HG03196 (cell line): Measurements from ENCODE around the gene PLXNA2.

Experiments used
- ATAC-seq: cut with Tn5 transposase; IDR thresholded peaks from one replicate; pipeline ENCODE4 v1.9.1; 2021; ENCODE audit not compliant: unreplicated experiment

Gene PLXNA2

DNA sequence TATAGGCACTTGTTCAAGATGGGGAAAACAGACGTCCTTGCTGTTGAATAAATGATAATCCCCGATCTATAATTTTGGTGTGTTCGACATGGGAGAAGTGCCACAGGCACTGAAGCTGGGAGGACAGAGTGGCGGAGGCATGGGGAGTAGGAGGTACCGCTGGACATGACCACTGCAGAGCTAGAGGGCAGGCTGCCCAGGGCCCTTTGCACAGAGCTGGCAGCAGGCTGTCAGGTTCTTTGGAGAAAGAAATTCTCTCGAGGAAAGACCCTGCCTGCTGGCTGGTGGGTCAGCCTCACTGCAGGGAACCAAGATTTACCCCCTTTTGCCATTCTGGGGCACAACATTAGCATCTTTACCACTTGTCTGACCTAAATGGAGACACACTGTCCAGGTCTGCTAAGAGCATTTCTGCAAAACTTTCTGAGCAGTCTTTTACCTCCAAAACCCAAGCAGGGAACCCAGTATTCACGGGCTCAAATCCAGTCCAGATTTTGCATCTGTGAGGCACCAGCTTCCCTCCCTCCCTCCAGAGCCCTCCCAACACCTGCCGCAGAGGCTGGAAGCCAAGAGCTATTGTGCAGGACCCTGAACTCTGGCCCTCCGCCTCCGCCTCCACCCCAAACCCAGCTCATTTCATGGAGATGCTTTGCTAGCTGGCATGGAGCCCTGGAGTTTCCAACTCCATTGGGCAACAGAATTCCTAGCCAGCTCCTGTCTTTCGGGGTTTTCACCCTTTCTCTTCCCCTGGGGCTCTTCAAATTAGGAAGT lies 142.3 kb downstream of the PLXNA2 start:
- ATAC-seq = no peak

DNA sequence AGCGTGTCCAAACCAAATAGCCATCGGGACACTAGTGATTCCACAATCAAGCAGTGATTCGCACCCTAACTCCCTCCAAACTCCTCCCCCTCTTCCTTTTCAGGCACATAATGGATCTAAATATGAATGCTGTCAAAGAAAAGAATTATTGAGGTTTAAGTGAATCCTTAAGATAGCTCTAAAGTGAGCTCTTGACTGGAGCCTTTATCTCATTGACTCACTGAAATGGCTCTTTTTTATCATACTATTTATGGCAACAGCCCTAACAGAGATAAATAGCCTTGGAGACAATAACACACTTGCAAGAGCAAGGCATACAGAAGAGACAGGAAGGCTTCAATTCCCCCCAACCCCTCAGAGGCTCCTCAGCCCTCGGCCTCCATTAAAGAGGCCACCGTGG lies 143.3 kb downstream of the PLXNA2 start:
- no peak for ATAC-seq

DNA sequence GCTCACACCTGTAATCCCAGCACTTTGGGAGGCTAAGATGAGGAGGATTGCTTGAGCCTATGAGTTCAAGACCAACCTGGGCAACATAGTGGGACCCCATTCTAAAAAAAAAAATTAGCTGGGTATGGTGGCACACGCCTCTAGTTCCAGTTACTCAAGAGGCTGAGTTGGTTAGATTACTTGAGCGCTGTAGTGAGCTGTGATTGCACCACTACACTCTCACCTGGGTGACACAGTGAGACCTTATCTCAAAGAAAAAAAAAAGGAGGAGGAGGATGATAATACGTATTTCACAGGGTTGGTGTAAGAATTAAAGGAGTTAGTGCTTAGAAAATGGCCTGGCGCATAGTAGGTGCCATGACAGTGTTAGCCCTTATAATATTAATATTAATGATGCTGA lies 144.1 kb downstream of the PLXNA2 start:
- ATAC-seq = no peak

DNA sequence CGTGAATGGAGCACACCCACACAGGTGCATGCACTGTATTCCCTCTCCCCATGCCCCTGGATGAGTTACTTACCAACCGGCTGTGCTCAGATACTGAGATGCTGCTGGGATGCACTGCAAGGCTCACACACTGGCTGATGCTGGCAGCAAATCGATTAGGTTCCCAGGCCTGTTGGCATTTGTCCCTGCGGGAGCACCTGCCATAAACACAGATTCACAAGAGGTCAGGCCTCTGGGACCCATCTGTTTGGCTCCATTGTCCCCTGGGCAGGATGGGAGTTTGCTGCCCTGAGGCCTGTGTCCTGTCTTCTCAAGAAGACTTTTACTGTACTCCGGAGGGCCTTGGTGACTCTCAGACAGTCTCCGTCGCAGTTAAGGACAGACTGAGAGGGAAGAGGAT lies 145.4 kb downstream of the PLXNA2 start:
- ATAC-seq = no peak

DNA sequence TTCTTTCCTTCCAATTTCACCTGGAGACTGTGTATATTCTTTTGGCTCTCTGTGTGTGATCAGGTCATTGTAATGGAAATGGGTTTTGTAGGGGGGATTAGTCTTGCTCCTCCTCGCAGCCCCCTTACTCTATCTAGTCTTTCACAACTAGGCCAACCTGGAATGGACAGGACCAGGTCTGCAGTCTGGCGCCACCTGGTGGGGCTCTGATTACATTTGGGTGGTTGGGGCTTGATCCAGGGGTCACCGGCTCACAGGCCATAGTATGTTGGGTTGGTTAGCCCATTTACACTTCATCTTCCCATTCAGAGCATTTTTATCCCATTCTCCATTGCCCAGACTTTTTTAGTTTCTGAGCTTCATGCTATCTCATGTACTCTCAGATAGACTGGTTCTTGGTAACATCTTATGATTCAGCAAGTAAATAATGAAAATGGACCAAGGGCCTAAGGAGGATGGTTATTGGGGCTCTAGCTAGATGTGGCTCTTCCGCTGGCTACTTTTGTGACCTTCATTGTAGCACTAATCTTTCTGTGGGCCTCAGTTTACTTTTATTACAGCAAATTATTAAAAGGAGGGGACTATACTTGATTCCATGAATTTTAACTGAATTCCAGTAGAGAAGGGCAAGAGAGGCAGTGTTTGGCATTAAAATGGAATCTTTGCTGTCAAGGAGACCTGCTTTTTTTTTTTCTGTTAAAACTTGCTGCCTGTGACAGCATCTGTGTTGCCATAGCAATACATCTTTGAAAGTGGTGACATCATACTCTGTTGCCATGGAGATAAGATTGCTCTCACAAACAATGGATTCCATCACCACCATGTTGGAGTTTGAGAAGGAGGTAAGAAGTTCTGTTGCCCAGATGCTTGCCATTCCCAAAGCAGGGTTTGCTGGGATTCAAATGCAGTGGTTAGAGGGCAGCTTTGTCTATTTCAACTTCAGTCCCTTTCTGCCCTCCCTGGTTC lies 150.1 kb downstream of the PLXNA2 start:
- no peak for ATAC-seq

DNA sequence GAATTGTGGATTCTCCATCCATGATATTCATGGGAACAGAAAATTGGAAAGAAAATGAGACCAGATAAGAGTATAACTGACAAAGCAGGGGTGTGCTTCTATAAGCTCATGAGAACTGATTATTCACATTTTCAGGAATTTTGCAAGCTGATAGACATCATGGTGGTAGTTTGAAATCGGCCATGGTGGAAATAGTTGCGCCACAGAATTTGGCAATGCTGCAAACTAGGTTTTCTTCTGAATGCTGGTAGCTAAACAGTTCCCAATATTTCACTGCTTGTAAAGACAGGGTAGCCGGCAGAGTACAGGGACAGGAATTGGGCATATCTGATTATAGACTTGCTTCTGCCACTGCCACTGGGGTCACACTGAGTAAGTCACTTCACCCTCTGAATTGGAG lies 151.1 kb downstream of the PLXNA2 start:
- no peak for ATAC-seq

DNA sequence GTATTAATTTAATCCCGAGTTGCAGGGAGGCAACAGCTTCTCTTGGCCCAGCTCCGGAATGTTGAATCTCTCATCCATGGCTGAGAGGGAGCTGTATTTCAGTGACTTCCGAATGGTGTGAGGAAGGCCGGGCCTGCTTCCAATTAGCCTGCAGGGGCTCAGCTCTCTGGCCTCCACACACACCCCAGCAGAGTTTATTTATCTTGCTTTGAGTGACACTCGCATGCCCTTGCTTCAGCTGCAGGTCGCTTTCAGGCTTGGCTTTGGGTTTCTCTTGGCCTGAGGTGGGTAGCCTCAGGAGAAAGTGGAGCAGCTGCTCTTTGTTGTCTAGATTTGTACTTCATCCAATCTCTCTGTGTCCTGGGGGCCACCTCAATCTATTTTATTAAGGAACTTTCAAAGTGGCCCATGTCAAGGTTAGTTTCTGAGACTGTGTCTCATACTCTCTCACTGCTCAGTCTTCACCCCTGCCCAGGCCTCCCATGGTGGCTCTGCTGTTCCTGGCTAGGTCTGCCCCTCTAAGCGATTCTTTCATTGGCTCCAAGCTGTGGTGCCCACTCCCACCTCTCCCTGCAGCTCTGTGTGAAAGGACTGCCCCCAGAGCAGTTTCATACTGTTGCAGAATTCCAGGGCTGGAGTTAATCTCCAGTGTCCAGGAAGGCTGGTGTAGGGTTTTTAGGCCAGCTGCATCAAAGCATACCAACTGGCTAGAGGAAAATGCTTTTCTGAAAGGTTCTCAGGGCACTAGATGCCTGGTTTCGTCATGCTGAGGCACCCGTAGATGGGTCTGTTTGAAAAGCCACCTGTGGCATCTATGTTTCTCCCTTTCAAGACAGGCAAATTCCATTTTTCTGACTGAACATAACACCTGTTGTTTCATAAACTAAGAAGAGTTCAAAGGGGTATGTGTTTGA lies 153.5 kb downstream of the PLXNA2 start:
- ATAC-seq = no peak

DNA sequence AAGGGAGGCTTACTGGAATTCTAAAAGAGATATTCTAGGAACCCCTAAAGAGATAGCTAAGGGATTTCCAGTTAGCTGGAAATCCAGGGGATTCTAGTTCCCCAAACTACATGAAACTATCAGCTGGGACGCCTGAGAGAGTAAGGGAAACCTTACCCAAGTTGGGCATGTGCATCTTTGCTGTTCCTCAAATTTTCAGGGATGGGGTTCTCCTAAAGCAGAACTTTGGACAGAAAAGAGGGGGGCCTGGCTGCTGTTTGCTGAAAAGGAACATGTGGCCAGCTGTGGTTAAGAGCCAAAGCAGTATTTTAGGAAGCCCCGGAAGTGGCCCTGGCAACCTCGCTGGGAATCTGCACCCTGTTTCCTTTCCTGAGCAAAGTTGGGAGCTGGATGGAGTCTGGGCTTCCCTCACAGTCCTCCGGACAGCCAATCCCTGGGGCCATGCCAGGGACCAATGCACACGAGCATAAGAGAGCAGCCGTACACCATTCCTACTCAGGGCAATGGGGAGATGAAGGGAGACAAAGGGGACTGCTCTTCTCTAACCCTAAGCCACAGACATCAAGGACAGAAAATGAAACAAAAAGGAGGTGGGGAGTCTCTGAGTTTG lies 154.3 kb downstream of the PLXNA2 start:
- ATAC-seq = no peak

DNA sequence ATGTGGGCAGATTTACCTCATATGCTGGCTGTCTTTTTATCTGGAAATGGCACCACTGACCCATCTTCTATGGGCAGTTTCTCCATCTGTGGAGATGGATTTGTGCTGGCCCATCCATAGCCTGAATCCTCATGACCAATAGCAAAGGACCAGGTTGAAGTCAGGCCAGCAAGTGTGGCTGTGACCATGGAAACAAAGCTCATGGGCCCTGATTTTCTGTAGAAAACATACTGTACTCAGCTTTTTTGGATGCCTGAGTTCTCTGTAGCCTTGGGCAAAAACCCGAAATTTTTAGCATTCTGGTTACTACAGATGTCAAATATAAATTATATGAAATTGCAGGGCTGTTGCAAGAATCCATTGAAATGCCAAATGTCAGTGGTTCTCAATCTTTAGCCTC lies 155.0 kb downstream of the PLXNA2 start:
- no peak for ATAC-seq

DNA sequence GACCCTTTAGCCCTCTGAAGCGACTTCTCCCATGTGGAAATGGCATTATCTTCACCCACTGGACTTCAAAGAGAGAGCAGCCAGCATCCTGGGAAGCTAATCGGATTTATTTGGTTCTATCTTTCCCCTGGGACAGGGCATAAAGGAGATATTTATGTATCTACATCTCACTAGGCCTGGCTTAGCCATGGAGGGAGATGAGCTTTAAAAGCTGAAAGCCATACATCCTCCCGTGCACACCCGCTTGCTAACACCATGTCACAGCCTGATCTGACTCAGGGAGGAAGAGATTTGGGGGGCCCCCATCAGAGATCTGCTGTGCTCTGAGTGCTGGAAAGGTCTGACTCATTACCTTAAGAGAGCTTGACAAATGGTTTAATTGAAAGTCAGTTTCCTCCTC lies 155.9 kb downstream of the PLXNA2 start:
- ATAC-seq = no peak

DNA sequence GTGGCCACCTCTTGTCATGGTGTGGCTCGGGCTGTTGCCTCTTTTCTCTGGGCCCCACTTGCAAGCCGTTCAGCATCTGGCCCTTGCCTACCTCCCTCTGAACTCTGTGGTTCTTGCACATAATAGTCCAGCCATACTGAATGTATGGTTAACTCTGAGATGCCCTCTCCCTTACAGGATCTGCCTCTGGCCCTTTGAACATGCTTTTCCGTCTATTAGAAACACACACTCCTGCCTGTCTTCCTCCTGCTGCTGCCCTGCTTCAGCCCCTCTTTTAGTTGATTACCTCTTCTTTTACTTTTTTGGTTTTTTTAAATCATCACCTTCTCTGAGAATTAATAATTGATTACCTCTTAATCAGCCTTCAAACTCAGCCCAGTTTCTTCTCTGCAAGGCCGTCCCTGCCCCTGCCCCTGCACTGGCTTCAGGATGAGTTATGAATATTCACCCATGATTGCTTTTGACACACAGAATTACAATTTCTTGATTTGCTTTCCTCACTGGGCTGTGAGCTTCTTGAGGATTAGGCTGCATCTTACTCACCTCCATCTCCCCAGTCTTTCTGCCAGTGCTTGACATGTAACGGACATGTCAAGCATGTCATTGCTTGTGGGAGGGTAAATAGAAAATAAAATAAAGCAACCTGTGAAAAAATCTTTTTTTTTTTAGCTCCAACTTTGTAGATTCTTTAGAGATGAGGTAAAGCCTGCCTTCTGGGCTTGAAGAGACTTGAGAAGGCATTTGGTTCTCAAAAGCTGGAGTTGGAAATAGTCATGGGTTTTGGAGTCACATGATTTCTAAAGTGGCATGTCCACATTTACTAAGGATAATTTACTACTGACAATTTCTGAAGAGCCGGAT lies 158.3 kb downstream of the PLXNA2 start:
- ATAC-seq = no peak

DNA sequence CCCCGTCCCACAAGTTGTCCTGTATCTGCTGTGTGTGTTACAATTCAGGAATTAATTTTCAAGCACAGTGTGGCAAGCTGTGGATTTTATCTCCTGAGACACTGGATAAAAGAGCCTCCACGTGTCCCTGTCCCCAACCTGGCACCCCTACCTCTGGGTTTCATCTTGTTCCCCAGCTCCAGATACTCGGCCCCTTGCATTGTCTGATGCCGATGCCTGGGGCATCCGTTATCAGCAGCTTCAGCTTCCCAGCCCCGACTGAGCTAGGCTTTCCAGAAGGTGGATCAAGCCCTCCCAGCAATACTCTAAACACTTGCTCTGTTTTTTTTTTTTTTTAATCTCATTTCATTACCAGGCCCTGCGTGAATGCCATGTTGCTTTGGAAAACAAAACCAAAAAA lies 159.4 kb downstream of the PLXNA2 start:
- ATAC-seq = no peak

DNA sequence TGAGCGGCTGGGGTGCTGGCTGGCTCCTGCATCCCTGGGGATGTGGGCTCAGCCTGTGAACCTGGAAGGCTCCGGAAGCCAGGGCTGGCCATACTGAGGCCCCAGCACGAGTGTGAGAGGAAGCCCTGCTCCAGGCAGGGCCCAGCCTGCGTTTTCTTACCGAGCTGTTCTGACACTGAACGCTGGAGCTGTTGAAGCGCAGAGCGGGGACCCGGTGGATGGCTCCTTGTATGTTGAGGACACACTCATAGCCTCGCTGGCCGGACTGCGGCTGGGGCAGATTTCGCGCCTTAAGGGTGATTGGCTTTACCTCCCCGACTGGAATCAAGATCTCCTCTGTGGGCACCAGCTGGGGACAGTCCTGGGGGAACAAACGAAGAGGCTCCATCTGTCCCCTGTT lies 160.0 kb downstream of the PLXNA2 start:
- ATAC-seq = no peak

DNA sequence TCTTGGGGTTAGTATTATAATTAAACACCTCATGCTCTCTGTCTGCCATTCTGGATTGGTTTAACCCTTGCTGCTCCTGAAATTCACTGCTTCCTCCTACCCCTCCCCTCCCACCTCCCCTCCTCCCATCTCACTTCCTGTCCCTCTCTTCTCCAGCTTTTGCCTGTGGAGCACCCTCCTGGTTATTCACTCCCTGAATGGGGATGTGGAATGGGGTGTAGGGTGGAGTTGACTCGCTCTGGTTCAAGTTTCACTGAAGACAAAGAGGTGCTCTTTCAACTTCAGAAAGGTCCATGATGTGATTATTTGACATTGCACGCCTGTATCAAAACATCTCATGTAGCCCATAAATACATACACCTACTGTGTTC lies 160.5 kb downstream of the PLXNA2 start:
- ATAC-seq = no peak

DNA sequence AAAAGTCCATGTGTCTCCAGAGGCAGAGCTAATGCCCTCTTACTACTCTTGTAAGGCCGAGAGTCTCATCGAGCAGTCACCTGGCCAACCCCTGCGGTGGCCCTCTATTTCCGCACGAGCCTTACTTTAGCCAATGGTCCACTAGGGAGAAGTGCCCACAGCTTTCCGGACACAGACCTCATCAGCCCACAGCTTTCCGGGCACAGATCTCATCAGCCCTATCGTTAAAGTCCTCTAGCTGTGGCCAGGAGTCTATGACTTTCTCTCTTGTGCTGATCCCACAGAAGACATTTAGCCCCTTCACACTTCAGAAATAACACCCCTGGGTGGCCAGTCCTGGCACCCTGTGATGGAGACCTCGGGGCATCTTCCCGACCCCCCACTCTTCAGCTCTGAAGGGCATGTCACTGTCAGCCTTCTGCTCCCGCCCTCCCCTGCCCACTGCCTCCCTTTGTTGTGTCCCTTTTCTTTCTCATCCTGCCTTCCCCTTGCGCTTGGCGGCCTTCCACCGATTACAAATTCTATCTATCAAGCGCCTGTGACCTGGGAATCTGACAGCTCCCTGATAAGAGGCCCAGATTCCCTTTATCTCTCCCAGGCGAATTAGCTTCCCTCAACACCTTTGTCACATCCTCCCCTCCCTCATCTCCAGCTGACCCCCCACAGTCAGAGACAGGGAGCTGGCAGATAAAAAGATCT lies 161.0 kb downstream of the PLXNA2 start:
- no peak for ATAC-seq

DNA sequence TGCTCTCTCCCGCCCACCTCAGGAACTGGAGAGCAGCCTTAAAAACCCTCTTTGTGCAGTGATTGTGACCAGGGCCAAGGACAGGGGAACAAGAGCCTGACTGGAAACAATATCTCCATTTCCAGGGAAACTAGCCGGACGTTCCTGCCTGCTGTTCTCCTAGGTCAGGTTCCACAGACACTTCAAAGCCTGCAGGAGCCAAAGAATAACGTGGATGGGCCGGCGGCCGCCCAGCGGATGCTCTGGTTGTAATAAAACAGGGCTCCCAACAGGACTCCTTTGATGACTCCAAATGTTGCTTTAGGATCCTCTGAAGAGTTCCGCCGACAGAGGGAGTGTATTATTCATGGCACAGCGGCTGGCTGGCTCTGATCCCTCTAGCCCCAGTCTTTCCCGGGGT lies 162.2 kb downstream of the PLXNA2 start:
- ATAC-seq = no peak

DNA sequence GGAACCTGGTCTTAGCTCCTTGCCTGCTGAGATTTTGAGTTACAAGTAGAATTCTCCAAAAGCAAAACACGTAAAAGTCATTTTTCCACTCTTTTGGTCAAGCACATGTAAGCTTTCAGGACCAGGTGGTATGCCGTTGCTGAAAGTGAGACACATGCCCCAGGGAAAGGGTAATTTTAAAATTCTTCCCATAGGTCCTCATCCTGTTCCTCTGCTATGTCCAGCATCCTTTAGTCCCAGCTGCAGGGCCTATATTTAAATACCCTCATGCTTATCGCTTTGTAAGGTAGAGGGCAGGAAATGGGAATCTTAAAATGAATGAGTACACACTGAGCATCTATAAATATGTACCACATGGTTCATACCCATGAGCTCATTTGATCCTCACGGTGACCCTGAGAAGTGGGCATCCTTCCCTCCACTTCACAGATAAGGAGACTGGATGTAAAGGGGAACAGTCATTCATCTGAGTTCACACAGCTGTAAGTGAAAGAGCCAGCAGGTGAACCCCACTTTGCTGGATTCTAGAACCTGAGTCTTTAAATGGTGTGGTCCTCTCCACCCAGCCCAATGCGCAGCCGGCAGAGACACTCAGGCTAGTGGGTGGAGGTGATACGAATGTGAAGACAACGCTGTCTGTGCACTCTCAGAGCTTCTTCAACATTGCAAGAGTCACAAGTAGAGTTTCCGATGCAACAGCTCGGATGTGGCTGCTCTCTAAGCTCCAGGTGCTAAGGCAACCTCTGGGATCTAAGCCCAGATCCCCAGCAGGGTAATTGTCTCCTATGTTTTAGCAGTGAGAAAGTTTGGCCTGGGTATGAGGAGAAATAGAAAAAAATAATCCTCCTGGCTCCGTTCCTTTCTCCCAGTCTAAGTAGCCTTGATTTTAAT lies 163.5 kb downstream of the PLXNA2 start:
- ATAC-seq = no peak

DNA sequence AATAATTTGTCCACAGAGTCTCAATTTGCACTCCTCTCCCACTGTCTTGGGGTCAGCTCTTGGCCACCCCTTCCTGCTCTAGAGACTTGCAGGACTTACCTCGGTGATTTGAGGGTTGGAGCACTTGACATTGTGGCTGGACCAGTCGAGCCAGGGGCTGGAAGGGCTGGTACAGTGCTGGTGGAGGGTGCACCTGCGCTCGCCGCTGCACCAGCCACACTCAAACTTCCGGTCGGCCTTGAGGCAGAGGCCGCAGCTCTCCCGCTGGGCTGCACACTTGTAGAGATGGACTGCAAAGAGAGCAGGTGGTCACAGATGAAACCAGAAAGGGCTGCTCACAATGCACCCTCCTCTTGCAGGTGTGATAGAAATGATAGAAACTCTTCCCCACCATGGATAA lies 165.0 kb downstream of the PLXNA2 start:
- no peak for ATAC-seq
